H9 (cell line): Measurements from ENCODE around the gene ITGB7. TPM values are rescaled to one million over a fixed set of nuclear protein-coding genes. Genes with fewer than 3 reads are reported as not detected.

Experiments used
- DNase-seq: peaks from one replicate; pipeline ENCODE4 v3.0.0-alpha.2; 2017
- H2AFZ ChIP-seq: one replicate; pipeline ENCODE4 v1.6.1; 2013; ENCODE audit warnings: mild to moderate bottlenecking, low read length, control low read depth, moderate library complexity
- H2AK5ac ChIP-seq: 2 replicates; pipeline ENCODE4 v1.6.1; 2013; ENCODE audit warnings: low read length, control low read depth, mixed read lengths; ENCODE audit not compliant: insufficient read length
- H2BK120ac ChIP-seq: one replicate; pipeline ENCODE4 v1.6.1; 2013; ENCODE audit warnings: low read depth, mild to moderate bottlenecking, low read length, control low read depth, inconsistent platforms; ENCODE audit not compliant: poor library complexity, severe bottlenecking
- H2BK12ac ChIP-seq: 2 replicates; pipeline ENCODE4 v1.6.1; 2013; ENCODE audit warnings: low read length, control low read depth, mixed read lengths, low read depth; ENCODE audit not compliant: insufficient read length
- H2BK15ac ChIP-seq: 2 replicates; pipeline ENCODE4 v1.6.1; 2013; ENCODE audit warnings: low read depth, low read length, control low read depth
- H2BK20ac ChIP-seq: one replicate; pipeline ENCODE4 v1.6.1; 2013; ENCODE audit warnings: low read depth, mild to moderate bottlenecking, low read length, control low read depth, inconsistent platforms; ENCODE audit not compliant: poor library complexity, severe bottlenecking
- H2BK5ac ChIP-seq: 2 replicates; pipeline ENCODE4 v1.6.1; 2013; ENCODE audit warnings: low read length, control low read depth, mixed read lengths; ENCODE audit not compliant: insufficient read length
- H3K14ac ChIP-seq: 2 replicates; pipeline ENCODE4 v1.6.1; 2013; ENCODE audit warnings: low read length, control low read depth; ENCODE audit not compliant: insufficient read depth
- H3K18ac ChIP-seq: 2 replicates; pipeline ENCODE4 v1.6.1; 2013; ENCODE audit warnings: low read depth, mild to moderate bottlenecking, mixed read lengths, low read length, control low read depth; ENCODE audit not compliant: insufficient read length
- H3K23ac ChIP-seq: 2 replicates; pipeline ENCODE4 v1.6.1; 2013; ENCODE audit warnings: low read length, control low read depth, mixed read lengths, low read depth; ENCODE audit not compliant: insufficient read length
- H3K23me2 ChIP-seq: 2 replicates; pipeline ENCODE4 v1.6.1; 2013; ENCODE audit warnings: low read depth, mild to moderate bottlenecking, mixed read lengths, low read length, control low read depth; ENCODE audit not compliant: insufficient read length, poor library complexity, severe bottlenecking
- H3K27ac ChIP-seq: 2 replicates; pipeline ENCODE4 v1.5.1; 2013; ENCODE audit warnings: low read length, control low read depth, mixed read lengths, low read depth; ENCODE audit not compliant: insufficient read length
- H3K27me3 ChIP-seq: 2 replicates; pipeline ENCODE4 v1.6.1; 2013; ENCODE audit warnings: low read length, control low read depth, inconsistent platforms; ENCODE audit not compliant: insufficient read depth
- H3K4ac ChIP-seq: 2 replicates; pipeline ENCODE4 v1.6.1; 2013; ENCODE audit warnings: low read depth, mild to moderate bottlenecking, control low read depth, inconsistent platforms, low read length, moderate library complexity
- H3K4me1 ChIP-seq: 2 replicates; pipeline ENCODE4 v1.6.1; 2013; ENCODE audit warnings: low read length, control low read depth, inconsistent platforms; ENCODE audit not compliant: insufficient read depth
- H3K4me2 ChIP-seq: 2 replicates; pipeline ENCODE4 v1.6.1; 2013; ENCODE audit warnings: low read length, control low read depth, mixed read lengths; ENCODE audit not compliant: insufficient read length, insufficient read depth
- H3K56ac ChIP-seq: 2 replicates; pipeline ENCODE4 v1.6.1; 2013; ENCODE audit warnings: low read depth, mild to moderate bottlenecking, mixed read lengths, low read length, control low read depth; ENCODE audit not compliant: insufficient read length
- H3K79me1 ChIP-seq: 2 replicates; pipeline ENCODE4 v1.6.1; 2013; ENCODE audit warnings: low read depth, mild to moderate bottlenecking, moderate library complexity, low read length, control low read depth, inconsistent platforms; ENCODE audit not compliant: insufficient read depth, poor library complexity, severe bottlenecking
- H3K79me2 ChIP-seq: 2 replicates; pipeline ENCODE4 v1.6.1; 2013; ENCODE audit warnings: low read length, control low read depth, inconsistent platforms; ENCODE audit not compliant: insufficient read depth
- H3K9ac ChIP-seq: 2 replicates; pipeline ENCODE4 v1.6.1; 2013; ENCODE audit warnings: low read length, control low read depth, mixed read lengths; ENCODE audit not compliant: insufficient read length; ENCODE audit errors: extremely low read depth
- H3K9me3 ChIP-seq: one replicate; pipeline ENCODE4 v1.6.1; 2013; ENCODE audit warnings: low read depth, low read length, inconsistent platforms; ENCODE audit not compliant: control insufficient read depth
- H3T11ph ChIP-seq: one replicate; pipeline ENCODE4 v1.6.1; 2013; ENCODE audit warnings: mild to moderate bottlenecking, low read length, control low read depth, inconsistent platforms
- H4K20me1 ChIP-seq: one replicate; pipeline ENCODE4 v1.6.1; 2013; ENCODE audit not compliant: control insufficient read depth, insufficient read length, insufficient read depth
- H4K5ac ChIP-seq: 2 replicates; pipeline ENCODE4 v1.6.1; 2013; ENCODE audit warnings: low read depth, mild to moderate bottlenecking, mixed read lengths, low read length, control low read depth; ENCODE audit not compliant: insufficient read length
- H4K8ac ChIP-seq: replicated peaks from 2 replicates; pipeline ENCODE4 v1.6.1; 2013; ENCODE audit warnings: low read length, control low read depth, mixed read lengths, low read depth; ENCODE audit not compliant: insufficient read length
- H4K91ac ChIP-seq: 2 replicates; pipeline ENCODE4 v1.6.1; 2013; ENCODE audit warnings: low read depth, mild to moderate bottlenecking, moderate library complexity, mixed read lengths, low read length, control low read depth; ENCODE audit not compliant: insufficient read length
- H3K27ac Mint-ChIP-seq, 3 experiments: 2 replicates in 2 of 3; 3 replicates in 1 of 3; pipeline ENCODE4 v1.8.0; 2020 to 2021; ENCODE audit warnings: mixed read lengths in 3 of 3, mild to moderate bottlenecking in 1 of 3, moderate library complexity in 1 of 3
- H3K27me3 Mint-ChIP-seq: 2 replicates; pipeline ENCODE4 v1.8.0; 2021; ENCODE audit warnings: low read depth, mild to moderate bottlenecking, moderate library complexity, mixed read lengths
- H3K36me3 Mint-ChIP-seq, 3 experiments: 2 replicates in 2 of 3; 3 replicates in 1 of 3; pipeline ENCODE4 v1.8.0; 2020 to 2021; ENCODE audit warnings: low read depth in 3 of 3, mixed read lengths in 3 of 3; ENCODE audit not compliant: insufficient read depth in 1 of 3
- H3K4me1 Mint-ChIP-seq, 2 experiments: 2 replicates each; pipeline ENCODE4 v1.8.0; 2020; ENCODE audit warnings: mixed read lengths in 2 of 2
- H3K4me3 Mint-ChIP-seq, 2 experiments: 2 replicates in 1 of 2; 3 replicates in 1 of 2; pipeline ENCODE4 v1.8.0; 2020 to 2021; ENCODE audit warnings: mild to moderate bottlenecking in 2 of 2, mixed read lengths in 2 of 2, moderate library complexity in 1 of 2
- H3K9me3 Mint-ChIP-seq, 2 experiments: 2 replicates in 1 of 2; 3 replicates in 1 of 2; pipeline ENCODE4 v1.8.0; 2020; ENCODE audit warnings: mild to moderate bottlenecking in 2 of 2, mixed read lengths in 2 of 2, moderate library complexity in 1 of 2
- CTCF ChIP-seq: fragments of 200-600 bp; sonication (generic); conservative IDR thresholded peaks from 3 replicates; pipeline ENCODE4 v1.8.0; 2021; ENCODE audit warnings: antibody characterized with exemption, mild to moderate bottlenecking
- WGBS: extraction: QIAGEN DNeasy Blood & Tissue Kit; methylation state at CpG from one replicate; pipeline ENCODE4 v1.1.7; 2013; ENCODE audit warnings: missing lambda C conversion rate, low lambda C conversion rate, mixed read lengths; ENCODE audit not compliant: insufficient read length; ENCODE audit errors: extremely low coverage; 5-methylcytosine and 5-hydroxymethylcytosine counted together
- total RNA-seq: library from RNA; stranded (reverse); gene quantifications from 2 replicates; pipeline ENCODE4 v1.2.1, GENCODE V29; 2021

Gene ITGB7
- total RNA-seq, 1 experiment from 2014 or later = 0.39 TPM

- H3K27me3 Mint-ChIP-seq = peaks cover 78% of the 10 kb centered on the region
- H3K56ac ChIP-seq = no peak overlapping the region
These were observed 12.9 kb downstream of the ITGB7 start for GRCh38 chr12:53193985-53194716.

More at GRCh38 chr12:53193985-53194716, 12.9 kb downstream of the ITGB7 start:
- H4K5ac ChIP-seq = no peak overlapping the region
- Mint-ChIP-seq H3K27ac (no peak overlapping the region), H3K36me3 (no peaks in the 10 kb centered on the region; a peak in 1 of 7 replicates), H3K4me1 (peaks cover 6 to 9% of the 10 kb centered on the region in 2 experiments), H3K9me3 (0 out of 5 replicates have a peak, but pooled peaks cover 0 to 2% of the 10 kb centered on the region in 2 experiments), H3K4me3 (no peak overlapping the region)
- H3K4me2 ChIP-seq = no peak overlapping the region
- no peak overlapping the region for H2AK5ac ChIP-seq
- H3K23ac ChIP-seq = no peak overlapping the region
- peaks cover 17% of the 10 kb centered on the region; the same call in 1 of the 2 replicates for H3K27me3 ChIP-seq
- H3K18ac ChIP-seq = no peak overlapping the region
- no peaks in the 10 kb centered on the region for H3K9me3 ChIP-seq
- H3K4me1 ChIP-seq = no peaks in the 10 kb centered on the region
- no CpG with 5 or more reads among the region's 11 CpGs for WGBS
- H2BK120ac ChIP-seq = no peak overlapping the region
- no peak overlapping the region for H2BK20ac ChIP-seq
- no peak overlapping the region for H4K8ac ChIP-seq
- H2BK5ac ChIP-seq = no peak overlapping the region
- H3K79me1 ChIP-seq = no peaks in the 10 kb centered on the region
- H4K91ac ChIP-seq = no peak overlapping the region
- H3K27ac ChIP-seq = no peak overlapping the region
- no peak overlapping the region for H3K14ac ChIP-seq
- no peaks in the 10 kb centered on the region for H3K79me2 ChIP-seq
- DNase-seq = no peak
- no peak overlapping the region for H3K4ac ChIP-seq
- no peak overlapping the region for H3T11ph ChIP-seq
- H2BK12ac ChIP-seq = no peak overlapping the region
- no peak overlapping the region for H2AFZ ChIP-seq
- no peak overlapping the region for H3K9ac ChIP-seq
- no peak overlapping the region for H2BK15ac ChIP-seq
- no peaks in the 10 kb centered on the region for H4K20me1 ChIP-seq
- TF ChIP-seq CTCF = no peak
- no peaks in the 10 kb centered on the region for H3K23me2 ChIP-seq
